PC-3 (cell line): ENCODE results near the gene RNF38.

ENCODE experiments used
- EZH2 ChIP-seq: fragments of 300-600 bp; sonication (generic); IDR thresholded peaks from one replicate; pipeline ENCODE4 v1.6.1; 2017; ENCODE audit warnings: antibody characterized with exemption, mild to moderate bottlenecking, low read length; ENCODE audit not compliant: unreplicated experiment
- TF ChIP-seq, protein P1 (sequence below): fragments of 300-600 bp; sonication (generic); conservative IDR thresholded peaks from 2 replicates; pipeline ENCODE4 v1.5.1; 2017; ENCODE audit warnings: antibody characterized with exemption, low read depth, mild to moderate bottlenecking, low read length

DNA sequence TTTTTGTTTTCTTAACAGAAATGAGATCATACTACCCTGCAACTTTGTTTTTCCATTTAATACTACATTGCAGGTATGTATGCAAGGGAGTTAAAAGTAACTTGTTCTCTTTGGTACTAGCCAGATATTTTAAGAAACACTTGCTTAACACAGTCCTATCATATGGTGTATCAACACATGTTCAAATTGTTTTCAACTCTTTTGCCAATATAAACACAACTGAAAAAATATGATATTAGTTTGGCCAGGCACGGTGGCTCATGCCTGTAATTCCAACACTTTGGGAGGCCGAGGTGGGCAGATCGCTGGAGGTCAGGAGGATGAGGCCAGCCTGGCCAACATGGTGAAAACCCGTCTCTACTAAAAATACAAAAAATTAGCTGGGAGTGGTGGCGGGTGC lies 41.6 kb downstream of the RNF38 start:
- TF ChIP-seq, protein P1, sequence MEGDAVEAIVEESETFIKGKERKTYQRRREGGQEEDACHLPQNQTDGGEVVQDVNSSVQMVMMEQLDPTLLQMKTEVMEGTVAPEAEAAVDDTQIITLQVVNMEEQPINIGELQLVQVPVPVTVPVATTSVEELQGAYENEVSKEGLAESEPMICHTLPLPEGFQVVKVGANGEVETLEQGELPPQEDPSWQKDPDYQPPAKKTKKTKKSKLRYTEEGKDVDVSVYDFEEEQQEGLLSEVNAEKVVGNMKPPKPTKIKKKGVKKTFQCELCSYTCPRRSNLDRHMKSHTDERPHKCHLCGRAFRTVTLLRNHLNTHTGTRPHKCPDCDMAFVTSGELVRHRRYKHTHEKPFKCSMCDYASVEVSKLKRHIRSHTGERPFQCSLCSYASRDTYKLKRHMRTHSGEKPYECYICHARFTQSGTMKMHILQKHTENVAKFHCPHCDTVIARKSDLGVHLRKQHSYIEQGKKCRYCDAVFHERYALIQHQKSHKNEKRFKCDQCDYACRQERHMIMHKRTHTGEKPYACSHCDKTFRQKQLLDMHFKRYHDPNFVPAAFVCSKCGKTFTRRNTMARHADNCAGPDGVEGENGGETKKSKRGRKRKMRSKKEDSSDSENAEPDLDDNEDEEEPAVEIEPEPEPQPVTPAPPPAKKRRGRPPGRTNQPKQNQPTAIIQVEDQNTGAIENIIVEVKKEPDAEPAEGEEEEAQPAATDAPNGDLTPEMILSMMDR = no peak
- TF ChIP-seq EZH2 = no peak
